ENCODE data around the gene ZNF565.
"Not testable (repeated sequence)": the region's sequence is repeated elsewhere in the genome, so short reads cannot be mapped to it uniquely, and the experiment has no call there.

Gene ZNF565

GRCh38 chr19:36214386-36215275, at the start of gene ZNF565, which contains the start of gene ZNF146:
TSS of gene ZNF565 (minus strand) at chr19:36214665. CDS start at chr19:36201985, 12,680 bp downstream.
TSS of gene ZNF146 (plus strand) at chr19:36215106. CDS start at chr19:36236441, 21,335 bp downstream.
- peak; percentile 92 to 97 for DNase-seq (ENCODE audit: low read depth in 2 of 2)

DNA sequence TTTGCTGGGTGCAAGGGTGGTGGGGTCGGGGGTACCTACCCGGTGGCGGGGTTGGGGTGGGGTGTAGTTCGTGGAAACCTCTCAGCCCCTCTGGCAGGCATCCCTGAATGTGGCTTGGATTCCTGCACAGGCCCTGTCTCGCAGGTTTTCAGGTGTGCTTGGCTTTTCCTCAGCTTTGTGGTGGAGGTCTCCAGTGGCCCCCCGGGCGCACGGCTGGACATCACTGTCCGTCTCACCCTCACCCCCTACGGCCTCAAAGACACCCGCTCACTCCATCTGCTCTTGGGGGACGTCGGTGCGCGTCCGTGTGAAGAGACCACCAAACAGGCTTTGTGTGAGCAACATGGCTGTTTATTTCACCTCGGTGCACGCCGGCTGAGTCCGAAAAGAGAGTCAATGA, 44.7 kb upstream of the ZNF565 start:
- DNase-seq (ENCODE audit: low read depth in 2 of 2): no peak

DNA sequence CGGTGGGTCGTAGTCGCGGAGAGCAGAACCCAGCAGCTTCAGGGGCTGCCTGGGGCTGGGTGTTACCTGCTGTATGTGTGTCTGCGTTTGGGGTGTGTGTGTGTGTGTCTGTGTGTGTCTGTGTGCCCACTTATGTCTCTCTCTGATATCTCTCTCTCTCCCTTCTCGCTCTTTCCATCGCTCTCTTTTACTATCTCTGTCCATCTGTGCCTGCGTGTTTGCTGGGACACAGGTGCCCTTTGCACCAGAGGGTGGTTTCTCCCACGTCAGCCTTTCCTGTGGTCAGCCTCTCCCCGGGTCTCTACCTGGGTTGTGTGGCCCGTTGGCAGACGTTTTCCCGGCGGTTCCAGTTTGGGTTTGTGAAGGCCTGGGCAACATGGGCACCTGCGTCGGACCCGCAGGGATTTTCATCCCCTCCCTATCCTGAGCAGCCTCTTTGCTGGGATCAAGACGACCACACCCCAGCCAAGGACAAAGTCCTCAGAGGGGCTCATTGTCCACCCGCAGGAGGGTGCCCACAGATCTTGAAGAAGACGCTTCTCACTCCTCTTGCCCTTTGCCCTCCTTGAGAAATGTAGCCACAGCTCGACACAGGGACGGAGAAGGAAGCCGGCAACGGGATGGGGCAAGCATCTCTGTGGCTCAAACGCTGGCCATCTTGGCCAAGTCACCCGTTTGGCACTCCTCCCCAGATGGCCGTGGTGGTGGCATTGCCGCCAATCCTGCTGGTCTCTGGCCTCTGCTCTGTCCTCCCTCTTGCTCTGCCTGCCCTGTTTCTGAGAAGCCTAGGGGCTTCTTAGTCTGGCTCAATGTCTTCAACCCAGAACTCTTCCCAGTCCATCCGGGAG, 43.8 kb upstream of the ZNF565 start:
- no peak for DNase-seq (ENCODE audit: low read depth in 2 of 2)

DNA sequence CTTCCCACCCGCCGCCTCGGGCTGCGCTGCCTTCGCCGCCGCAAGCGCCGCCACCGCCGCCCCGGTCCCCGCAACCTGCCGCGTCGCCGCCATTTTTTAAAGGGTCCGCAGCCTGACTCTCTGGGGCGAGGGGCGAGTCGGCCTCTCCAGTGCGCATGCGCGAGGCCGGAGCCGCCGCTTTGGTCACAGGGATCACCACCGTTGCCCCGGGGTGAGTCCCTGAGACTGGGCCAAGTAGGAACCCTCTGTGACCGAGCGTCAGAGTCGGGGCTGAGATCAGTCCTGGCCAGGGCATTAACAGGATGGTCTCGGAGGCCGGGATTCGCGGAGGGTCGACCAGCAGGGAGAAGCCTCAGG, 43.0 kb upstream of the ZNF565 start:
- no peak for DNase-seq (ENCODE audit: low read depth in 2 of 2)

- DNase-seq (ENCODE audit: low read depth in 2 of 2): no peak
Measured at GRCh38 chr19:36256853-36257519, 42.5 kb upstream of the ZNF565 start.

- DNase-seq (ENCODE audit: low read depth in 2 of 2): no peak
Measured at GRCh38 chr19:36256064-36256463, 41.6 kb upstream of the ZNF565 start.

- no peak for DNase-seq (ENCODE audit: low read depth in 2 of 2)
Measured at GRCh38 chr19:36255316-36255715, 40.9 kb upstream of the ZNF565 start.

DNA sequence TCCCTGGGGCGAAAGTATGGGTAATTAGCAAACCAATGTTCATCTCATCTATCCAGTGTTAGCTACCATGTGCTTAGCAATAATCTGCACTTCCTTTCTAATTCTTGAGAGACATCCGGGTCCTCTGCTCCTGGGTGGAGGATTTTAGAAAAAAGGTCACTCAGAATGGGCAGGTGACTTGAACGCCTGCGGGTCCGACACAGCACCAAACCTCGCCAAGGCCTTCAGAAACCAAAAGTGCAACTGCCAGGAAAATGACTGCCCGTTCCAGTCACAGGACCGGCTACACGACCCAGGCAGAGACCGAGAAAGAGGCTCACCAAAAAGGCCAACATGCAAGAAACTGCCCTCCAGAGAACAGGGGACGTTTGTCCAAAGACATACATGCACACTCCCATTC, 40.4 kb upstream of the ZNF565 start:
- no peak for DNase-seq (ENCODE audit: low read depth in 2 of 2)

DNA sequence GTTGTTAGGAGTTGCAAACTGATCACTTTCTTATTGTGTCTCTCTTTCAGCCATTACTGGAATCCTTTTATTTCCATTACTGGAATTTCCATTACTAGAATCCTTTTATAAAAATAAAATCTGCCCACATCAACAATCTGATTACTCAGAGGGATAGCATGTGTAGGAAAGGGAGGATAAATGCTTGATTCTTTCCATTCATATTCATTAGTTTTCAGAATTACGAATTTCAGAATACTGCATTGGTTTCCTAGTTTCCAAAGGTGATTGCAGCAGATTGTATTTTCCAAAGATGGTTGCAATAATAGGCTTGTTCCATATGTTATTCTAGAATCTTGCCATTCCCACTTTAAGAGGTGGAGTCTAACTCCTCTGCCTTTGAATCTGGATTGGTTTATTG, 37.6 kb upstream of the ZNF565 start:
- DNase-seq (ENCODE audit: low read depth in 2 of 2): no peak

DNA sequence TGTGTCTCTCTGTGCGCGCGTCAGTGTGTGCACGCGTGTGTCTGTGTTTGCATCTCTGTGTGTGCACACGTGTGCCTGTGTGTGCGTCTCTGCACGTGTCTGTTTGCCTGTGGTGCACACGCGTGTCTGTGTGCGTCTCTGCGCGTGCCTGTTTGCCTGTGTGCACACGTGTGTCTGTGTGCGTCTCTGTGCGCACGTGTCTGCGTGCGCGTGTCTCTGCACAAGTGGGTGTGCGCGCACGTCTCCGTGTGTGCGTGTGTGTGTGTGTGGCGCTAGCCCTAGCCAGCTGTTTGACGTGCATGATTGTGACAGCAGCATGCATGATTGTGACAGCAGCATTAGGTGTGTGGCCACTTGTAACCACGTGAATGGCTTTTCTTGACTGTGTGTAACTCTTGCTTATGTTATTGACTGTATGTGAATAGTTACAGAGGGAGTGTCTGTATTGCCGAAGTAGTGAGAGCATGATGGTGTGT, 31.6 kb upstream of the ZNF565 start:
- DNase-seq (ENCODE audit: low read depth in 2 of 2): no peak

DNA sequence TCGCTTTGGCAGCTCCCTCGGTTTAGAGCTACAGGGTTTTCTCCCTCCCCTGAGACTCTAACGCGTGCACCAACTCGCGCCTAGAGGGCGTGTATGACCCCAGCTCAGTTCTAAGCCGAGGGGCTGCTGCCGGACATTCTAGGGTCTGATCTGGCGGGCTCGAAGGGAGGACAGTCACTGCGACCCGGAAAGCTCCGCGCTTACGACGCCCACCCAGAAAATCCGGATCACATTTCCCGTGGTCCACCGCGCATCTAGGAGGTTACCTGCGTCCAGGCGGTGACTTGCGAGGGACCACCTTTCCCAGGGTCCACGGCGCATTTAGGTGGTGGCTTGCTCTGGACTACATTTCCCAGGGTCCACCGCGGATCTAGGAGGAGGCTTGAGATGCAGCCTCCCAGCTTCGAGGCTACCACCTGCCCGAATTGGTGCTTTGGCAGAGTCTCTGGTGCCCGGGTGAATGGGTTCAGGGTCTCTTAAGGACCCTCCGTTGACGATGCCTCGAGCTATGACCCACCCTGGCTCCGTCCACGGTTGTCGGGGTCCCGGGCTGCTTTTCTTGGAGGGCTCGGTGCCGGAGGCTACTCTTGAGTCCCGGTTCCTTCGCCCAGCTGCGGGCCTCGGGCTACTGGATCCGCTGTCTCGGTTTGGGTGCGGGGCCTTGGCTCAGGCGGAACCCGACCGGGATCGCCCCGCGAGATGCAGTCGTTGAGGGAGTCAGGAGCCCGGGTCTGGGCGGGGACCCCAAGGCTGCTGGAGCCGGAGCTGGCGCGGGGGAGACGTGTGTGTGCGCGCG, 30.9 kb upstream of the ZNF565 start:
- DNase-seq (ENCODE audit: low read depth in 2 of 2): no peak

- DNase-seq (ENCODE audit: low read depth in 2 of 2): no peak
Measured at GRCh38 chr19:36244066-36244465, 29.6 kb upstream of the ZNF565 start.

GRCh38 chr19:36236946-36237310, 22.5 kb upstream of the ZNF565 start:
- no peak for DNase-seq (ENCODE audit: low read depth in 2 of 2)

GRCh38 chr19:36236304-36236945, 22.0 kb upstream of the ZNF565 start:
- DNase-seq (ENCODE audit: low read depth in 2 of 2): no peak

DNA sequence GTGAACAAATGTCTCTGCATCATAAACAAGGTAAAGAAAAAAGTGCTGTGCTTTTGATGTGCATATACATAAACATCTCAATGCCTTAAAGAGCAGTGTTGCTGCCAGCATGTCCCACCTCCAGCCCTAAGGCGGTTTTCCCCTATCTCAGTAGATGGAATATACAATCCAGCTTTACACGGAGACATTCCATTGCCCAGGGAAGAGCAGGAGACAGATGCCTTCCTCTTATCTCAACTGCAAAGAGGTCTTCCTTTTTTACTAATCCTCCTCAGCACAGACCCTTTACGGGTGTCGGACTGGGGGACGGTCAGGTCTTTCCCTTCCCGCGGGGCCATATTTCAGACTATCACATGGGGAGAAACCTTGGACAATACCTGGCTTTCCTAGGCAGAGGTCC, 19.2 kb upstream of the ZNF565 start:
- DNase-seq (ENCODE audit: low read depth in 2 of 2): not testable (repeated sequence)

GRCh38 chr19:36225219-36225892, 10.9 kb upstream of the ZNF565 start:
- DNase-seq (ENCODE audit: low read depth in 2 of 2): no peak

- no peak for DNase-seq (ENCODE audit: low read depth in 2 of 2)
Measured at GRCh38 chr19:36222503-36222902, 8.0 kb upstream of the ZNF565 start.

DNA sequence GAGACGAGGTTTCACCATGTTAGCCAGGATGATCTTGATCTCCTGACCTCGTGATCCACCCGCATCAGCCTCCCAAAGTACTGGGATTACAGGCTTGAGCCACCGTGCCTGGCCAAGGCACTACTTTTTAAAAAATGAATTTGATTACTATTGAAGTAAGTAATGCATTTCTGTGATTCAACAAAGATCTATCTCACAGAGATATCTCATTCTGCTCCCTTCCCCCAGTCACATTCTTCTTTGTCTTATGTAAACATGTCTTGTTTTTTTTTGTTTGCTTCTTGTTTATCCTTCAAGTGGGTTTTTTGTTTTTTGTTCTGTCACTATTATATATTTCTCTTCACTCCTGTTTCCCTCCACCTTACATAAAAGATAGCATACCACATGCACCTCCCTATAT, 7.0 kb upstream of the ZNF565 start:
- no peak for DNase-seq (ENCODE audit: low read depth in 2 of 2)

- peak in 1 of 2 experiments; percentile 31 for DNase-seq (ENCODE audit: low read depth in 2 of 2)
Measured at GRCh38 chr19:36215276-36216123, 1.0 kb upstream of the ZNF565 start.
